ENCODE results near the gene MESP1. TPM values are rescaled to one million over a fixed set of nuclear protein-coding genes. Genes with fewer than 3 reads are reported as not detected.

MESP1 gene
- total RNA-seq, 1 experiment from 2014 or later: 6.4 TPM

GRCh38 chr15:89774492-89774891, 23.4 kb upstream of the MESP1 start:
- Histone ChIP-seq H3K4me1 (ENCODE audit: control insufficient read depth, insufficient read depth, low read length) (no peaks in the 10 kb centered on the region; the same call in 1 of the 2 replicates), H3K27ac (ENCODE audit: low read length) (no peak overlapping the region), H3K9me3 (ENCODE audit: control insufficient read depth, insufficient read depth, low read depth, low read length) (no peaks in the 10 kb centered on the region), H3K4me3 (ENCODE audit: low read depth in 2 of 2, low read length in 2 of 2) (no peak overlapping the region), H3K36me3 (ENCODE audit: control insufficient read depth, insufficient read depth, low read length) (no peaks in the 10 kb centered on the region), H3K27me3 (ENCODE audit: control insufficient read depth, insufficient read depth, low read length) (no peaks in the 10 kb centered on the region)
- in situ Hi-C loops (cut with HindIII; ENCODE audit: low pct_unique_long_range_greater_than_20kb, low sequenced_read_pairs): no loop called here
- no TSS peak for BruUV-seq (replicated peaks)
- ATAC-seq (no peak), DNase-seq (ENCODE audit: low read depth, low spot score) (no peak)
- ChIA-PET POLR2A (no interaction called here), CTCF (no interaction called here)
- intact Hi-C loops (cut with micrococcal nuclease; ENCODE audit: unreplicated experiment): no loop called here
- TF ChIP-seq CTCF (IDR thresholded peaks at IDR 0.05) (no peak), REST (IDR thresholded peaks at IDR 0.05; ENCODE audit: insufficient read depth in 1 of 2, low read depth in 2 of 2, low read length in 1 of 2) (no peak), TCF7L2 (IDR thresholded peaks at IDR 0.05; ENCODE audit: low read depth, low read length) (no peak), POLR2AphosphoS5 (IDR thresholded peaks at IDR 0.05; ENCODE audit: low read depth, low read length) (no peak), SIN3A (IDR thresholded peaks at IDR 0.05; ENCODE audit: borderline replicate concordance, insufficient read depth, low read depth, low read length) (no peak)

- Histone ChIP-seq H3K4me3 (ENCODE audit: low read depth in 2 of 2, low read length in 2 of 2) (no peak overlapping the region), H3K27ac (ENCODE audit: low read length) (no peak overlapping the region), H3K36me3 (ENCODE audit: control insufficient read depth, insufficient read depth, low read length) (no peaks in the 10 kb centered on the region), H3K4me1 (ENCODE audit: control insufficient read depth, insufficient read depth, low read length) (no peaks in the 10 kb centered on the region; the same call in 1 of the 2 replicates), H3K27me3 (ENCODE audit: control insufficient read depth, insufficient read depth, low read length) (no peaks in the 10 kb centered on the region), H3K9me3 (ENCODE audit: control insufficient read depth, insufficient read depth, low read depth, low read length) (no peaks in the 10 kb centered on the region)
- ChIA-PET CTCF (interaction anchor here (0.5 to 0.7 kb wide), 4 partner anchors 13 to 114 kb away, joined by 3 to 4 read pairs (median 3); no protein-coding TSS in a partner anchor), POLR2A (interaction anchor here (0.7 kb wide), 2 partner anchors 18 to 42 kb away, joined by 5 to 6 read pairs; no protein-coding TSS in a partner anchor)
- no peak for DNase-seq (ENCODE audit: low read depth, low spot score)
- in situ Hi-C loops (cut with HindIII; ENCODE audit: low pct_unique_long_range_greater_than_20kb, low sequenced_read_pairs) (no loop called here), intact Hi-C loops (cut with micrococcal nuclease; ENCODE audit: unreplicated experiment) (no loop called here)
- no peak for ATAC-seq
- no TSS peak for BruUV-seq (replicated peaks)
- TF ChIP-seq TCF7L2 (IDR thresholded peaks at IDR 0.05; ENCODE audit: low read depth, low read length): no peak
- TF ChIP-seq POLR2AphosphoS5 (IDR thresholded peaks at IDR 0.05; ENCODE audit: low read depth, low read length): no peak
- TF ChIP-seq CTCF (IDR thresholded peaks at IDR 0.05): no peak
- no peak for TF ChIP-seq SIN3A (IDR thresholded peaks at IDR 0.05; ENCODE audit: borderline replicate concordance, insufficient read depth, low read depth, low read length)
- no peak for TF ChIP-seq REST (IDR thresholded peaks at IDR 0.05; ENCODE audit: insufficient read depth in 1 of 2, low read depth in 2 of 2, low read length in 1 of 2)
Observed at GRCh38 chr15:89772932-89773583, 22.0 kb upstream of the MESP1 start.
